ENCODE results near the gene CD99. TPM values are rescaled to one million over a fixed set of nuclear protein-coding genes. Genes with fewer than 3 reads are reported as not detected.

CD99 gene
- total and polyA plus RNA-seq, 2 experiments from 2014 or later: 28.5 to 43.1 TPM

DNA sequence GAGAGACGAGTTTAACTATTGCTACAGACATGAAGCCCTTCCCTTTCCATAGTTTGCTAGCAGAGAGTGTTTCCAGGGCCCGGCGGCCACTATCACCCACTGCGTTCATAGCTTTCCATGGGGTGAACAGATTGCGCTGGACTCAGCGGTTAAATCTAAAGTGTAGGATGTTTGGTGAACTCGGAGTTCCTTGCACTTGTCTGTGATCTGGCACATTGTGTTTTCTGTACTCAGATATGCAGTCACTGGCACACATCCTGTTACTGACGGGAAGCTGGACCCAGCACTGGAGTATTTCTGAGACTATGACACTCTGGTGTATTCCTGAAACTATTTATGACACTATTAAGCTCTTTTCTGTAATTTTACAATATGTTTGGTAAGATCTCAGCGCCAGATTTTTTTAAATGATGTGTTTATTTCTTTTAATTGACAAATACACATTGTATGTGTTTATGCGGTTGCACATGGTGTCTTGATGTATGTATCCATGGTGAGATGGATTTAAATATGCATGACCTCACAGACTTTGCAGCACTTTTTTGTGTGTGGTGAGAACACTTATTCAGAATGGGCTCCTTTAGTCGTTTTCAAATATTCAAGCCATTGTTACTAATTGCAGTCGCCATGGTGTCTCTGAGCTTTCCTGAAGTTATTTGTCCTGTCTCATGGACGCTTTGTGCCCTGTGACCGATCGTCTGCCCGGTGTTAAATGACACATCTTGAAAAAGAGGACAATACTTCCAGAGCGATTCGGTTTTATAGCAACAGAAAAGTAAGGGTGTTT, 14.1 kb downstream of the CD99 start:
- peaks cover 4% of the 10 kb centered on the region; the same call in 2 of the 3 replicates for H3K36me3 Mint-ChIP-seq (ENCODE audit: low read depth)
- DNase-seq (ENCODE audit: low spot score): no peak
- H3K4me2 ChIP-seq: no peak overlapping the region

More for the DNA sequence above, 14.1 kb downstream of the CD99 start:
- peaks cover 30% of the 10 kb centered on the region; the same call in 1 of the 2 replicates for H3K4me1 ChIP-seq (ENCODE audit: insufficient read depth)
- H3K27me3 Mint-ChIP-seq (ENCODE audit: insufficient read depth, low read depth, poor library complexity): peaks cover 13% of the 10 kb centered on the region
- H3K9me3 Mint-ChIP-seq: no peaks in the 10 kb centered on the region
- H3K27me3 ChIP-seq (ENCODE audit: insufficient read depth): no peaks in the 10 kb centered on the region
- no peak overlapping the region for H2AFZ ChIP-seq
- TF ChIP-seq CREB1 (CRISPR knock-in tag; IDR thresholded peaks at IDR 0.05; ENCODE audit: low read depth) (no peak), ZNF114 (CRISPR knock-in tag; IDR thresholded peaks at IDR 0.05) (no peak), EZH2 (IDR thresholded peaks at IDR 0.05; ENCODE audit: low read depth, unreplicated experiment) (no peak), STAT1 (IDR thresholded peaks at IDR 0.05; ENCODE audit: unreplicated experiment) (no peak), JUNB (IDR thresholded peaks at IDR 0.05; ENCODE audit: unreplicated experiment) (no peak), EZH2phosphoT487 (IDR thresholded peaks at IDR 0.05; ENCODE audit: unreplicated experiment) (no peak), NANOG (IDR thresholded peaks at IDR 0.05; ENCODE audit: borderline replicate concordance) (no peak), ZNF331 (CRISPR knock-in tag; IDR thresholded peaks at IDR 0.05; ENCODE audit: low read depth) (no peak), POLR2AphosphoS5 (IDR thresholded peaks at IDR 0.05; ENCODE audit: low read depth) (no peak)
- TF ChIP-seq, protein P1, sequence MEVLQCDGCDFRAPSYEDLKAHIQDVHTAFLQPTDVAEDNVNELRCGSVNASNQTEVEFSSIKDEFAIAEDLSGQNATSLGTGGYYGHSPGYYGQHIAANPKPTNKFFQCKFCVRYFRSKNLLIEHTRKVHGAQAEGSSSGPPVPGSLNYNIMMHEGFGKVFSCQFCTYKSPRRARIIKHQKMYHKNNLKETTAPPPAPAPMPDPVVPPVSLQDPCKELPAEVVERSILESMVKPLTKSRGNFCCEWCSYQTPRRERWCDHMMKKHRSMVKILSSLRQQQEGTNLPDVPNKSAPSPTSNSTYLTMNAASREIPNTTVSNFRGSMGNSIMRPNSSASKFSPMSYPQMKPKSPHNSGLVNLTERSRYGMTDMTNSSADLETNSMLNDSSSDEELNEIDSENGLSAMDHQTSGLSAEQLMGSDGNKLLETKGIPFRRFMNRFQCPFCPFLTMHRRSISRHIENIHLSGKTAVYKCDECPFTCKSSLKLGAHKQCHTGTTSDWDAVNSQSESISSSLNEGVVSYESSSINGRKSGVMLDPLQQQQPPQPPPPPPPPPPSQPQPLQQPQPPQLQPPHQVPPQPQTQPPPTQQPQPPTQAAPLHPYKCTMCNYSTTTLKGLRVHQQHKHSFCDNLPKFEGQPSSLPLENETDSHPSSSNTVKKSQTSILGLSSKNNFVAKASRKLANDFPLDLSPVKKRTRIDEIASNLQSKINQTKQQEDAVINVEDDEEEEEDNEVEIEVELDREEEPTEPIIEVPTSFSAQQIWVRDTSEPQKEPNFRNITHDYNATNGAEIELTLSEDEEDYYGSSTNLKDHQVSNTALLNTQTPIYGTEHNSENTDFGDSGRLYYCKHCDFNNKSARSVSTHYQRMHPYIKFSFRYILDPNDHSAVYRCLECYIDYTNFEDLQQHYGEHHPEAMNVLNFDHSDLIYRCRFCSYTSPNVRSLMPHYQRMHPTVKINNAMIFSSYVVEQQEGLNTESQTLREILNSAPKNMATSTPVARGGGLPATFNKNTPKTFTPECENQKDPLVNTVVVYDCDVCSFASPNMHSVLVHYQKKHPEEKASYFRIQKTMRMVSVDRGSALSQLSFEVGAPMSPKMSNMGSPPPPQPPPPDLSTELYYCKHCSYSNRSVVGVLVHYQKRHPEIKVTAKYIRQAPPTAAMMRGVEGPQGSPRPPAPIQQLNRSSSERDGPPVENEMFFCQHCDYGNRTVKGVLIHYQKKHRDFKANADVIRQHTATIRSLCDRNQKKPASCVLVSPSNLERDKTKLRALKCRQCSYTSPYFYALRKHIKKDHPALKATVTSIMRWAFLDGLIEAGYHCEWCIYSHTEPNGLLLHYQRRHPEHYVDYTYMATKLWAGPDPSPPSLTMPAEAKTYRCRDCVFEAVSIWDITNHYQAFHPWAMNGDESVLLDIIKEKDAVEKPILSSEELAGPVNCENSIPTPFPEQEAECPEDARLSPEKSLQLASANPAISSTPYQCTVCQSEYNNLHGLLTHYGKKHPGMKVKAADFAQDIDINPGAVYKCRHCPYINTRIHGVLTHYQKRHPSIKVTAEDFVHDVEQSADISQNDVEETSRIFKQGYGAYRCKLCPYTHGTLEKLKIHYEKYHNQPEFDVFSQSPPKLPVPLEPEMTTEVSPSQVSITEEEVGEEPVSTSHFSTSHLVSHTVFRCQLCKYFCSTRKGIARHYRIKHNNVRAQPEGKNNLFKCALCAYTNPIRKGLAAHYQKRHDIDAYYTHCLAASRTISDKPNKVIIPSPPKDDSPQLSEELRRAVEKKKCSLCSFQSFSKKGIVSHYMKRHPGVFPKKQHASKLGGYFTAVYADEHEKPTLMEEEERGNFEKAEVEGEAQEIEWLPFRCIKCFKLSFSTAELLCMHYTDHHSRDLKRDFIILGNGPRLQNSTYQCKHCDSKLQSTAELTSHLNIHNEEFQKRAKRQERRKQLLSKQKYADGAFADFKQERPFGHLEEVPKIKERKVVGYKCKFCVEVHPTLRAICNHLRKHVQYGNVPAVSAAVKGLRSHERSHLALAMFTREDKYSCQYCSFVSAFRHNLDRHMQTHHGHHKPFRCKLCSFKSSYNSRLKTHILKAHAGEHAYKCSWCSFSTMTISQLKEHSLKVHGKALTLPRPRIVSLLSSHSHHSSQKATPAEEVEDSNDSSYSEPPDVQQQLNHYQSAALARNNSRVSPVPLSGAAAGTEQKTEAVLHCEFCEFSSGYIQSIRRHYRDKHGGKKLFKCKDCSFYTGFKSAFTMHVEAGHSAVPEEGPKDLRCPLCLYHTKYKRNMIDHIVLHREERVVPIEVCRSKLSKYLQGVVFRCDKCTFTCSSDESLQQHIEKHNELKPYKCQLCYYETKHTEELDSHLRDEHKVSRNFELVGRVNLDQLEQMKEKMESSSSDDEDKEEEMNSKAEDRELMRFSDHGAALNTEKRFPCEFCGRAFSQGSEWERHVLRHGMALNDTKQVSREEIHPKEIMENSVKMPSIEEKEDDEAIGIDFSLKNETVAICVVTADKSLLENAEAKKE (CRISPR knock-in tag; IDR thresholded peaks at IDR 0.05): no peak
- TF ChIP-seq, protein P2, sequence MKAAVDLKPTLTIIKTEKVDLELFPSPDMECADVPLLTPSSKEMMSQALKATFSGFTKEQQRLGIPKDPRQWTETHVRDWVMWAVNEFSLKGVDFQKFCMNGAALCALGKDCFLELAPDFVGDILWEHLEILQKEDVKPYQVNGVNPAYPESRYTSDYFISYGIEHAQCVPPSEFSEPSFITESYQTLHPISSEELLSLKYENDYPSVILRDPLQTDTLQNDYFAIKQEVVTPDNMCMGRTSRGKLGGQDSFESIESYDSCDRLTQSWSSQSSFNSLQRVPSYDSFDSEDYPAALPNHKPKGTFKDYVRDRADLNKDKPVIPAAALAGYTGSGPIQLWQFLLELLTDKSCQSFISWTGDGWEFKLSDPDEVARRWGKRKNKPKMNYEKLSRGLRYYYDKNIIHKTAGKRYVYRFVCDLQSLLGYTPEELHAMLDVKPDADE (IDR thresholded peaks at IDR 0.05): no peak
- TF ChIP-seq, protein P3, sequence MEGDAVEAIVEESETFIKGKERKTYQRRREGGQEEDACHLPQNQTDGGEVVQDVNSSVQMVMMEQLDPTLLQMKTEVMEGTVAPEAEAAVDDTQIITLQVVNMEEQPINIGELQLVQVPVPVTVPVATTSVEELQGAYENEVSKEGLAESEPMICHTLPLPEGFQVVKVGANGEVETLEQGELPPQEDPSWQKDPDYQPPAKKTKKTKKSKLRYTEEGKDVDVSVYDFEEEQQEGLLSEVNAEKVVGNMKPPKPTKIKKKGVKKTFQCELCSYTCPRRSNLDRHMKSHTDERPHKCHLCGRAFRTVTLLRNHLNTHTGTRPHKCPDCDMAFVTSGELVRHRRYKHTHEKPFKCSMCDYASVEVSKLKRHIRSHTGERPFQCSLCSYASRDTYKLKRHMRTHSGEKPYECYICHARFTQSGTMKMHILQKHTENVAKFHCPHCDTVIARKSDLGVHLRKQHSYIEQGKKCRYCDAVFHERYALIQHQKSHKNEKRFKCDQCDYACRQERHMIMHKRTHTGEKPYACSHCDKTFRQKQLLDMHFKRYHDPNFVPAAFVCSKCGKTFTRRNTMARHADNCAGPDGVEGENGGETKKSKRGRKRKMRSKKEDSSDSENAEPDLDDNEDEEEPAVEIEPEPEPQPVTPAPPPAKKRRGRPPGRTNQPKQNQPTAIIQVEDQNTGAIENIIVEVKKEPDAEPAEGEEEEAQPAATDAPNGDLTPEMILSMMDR (conservative IDR thresholded peaks at IDR 0.05; ENCODE audit: low read depth in 2 of 2): no peak
- TF ChIP-seq, protein P4, sequence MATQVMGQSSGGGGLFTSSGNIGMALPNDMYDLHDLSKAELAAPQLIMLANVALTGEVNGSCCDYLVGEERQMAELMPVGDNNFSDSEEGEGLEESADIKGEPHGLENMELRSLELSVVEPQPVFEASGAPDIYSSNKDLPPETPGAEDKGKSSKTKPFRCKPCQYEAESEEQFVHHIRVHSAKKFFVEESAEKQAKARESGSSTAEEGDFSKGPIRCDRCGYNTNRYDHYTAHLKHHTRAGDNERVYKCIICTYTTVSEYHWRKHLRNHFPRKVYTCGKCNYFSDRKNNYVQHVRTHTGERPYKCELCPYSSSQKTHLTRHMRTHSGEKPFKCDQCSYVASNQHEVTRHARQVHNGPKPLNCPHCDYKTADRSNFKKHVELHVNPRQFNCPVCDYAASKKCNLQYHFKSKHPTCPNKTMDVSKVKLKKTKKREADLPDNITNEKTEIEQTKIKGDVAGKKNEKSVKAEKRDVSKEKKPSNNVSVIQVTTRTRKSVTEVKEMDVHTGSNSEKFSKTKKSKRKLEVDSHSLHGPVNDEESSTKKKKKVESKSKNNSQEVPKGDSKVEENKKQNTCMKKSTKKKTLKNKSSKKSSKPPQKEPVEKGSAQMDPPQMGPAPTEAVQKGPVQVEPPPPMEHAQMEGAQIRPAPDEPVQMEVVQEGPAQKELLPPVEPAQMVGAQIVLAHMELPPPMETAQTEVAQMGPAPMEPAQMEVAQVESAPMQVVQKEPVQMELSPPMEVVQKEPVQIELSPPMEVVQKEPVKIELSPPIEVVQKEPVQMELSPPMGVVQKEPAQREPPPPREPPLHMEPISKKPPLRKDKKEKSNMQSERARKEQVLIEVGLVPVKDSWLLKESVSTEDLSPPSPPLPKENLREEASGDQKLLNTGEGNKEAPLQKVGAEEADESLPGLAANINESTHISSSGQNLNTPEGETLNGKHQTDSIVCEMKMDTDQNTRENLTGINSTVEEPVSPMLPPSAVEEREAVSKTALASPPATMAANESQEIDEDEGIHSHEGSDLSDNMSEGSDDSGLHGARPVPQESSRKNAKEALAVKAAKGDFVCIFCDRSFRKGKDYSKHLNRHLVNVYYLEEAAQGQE (IDR thresholded peaks at IDR 0.05; ENCODE audit: unreplicated experiment): no peak
- no peak overlapping the region for H3K27ac Mint-ChIP-seq
- peaks cover 14% of the 10 kb centered on the region for H3F3A ChIP-seq (replicated peaks; ENCODE audit: low read depth)
- H3K79me2 ChIP-seq (replicated peaks; ENCODE audit: insufficient read depth): peaks cover 2% of the 10 kb centered on the region; the same call in 1 of the 2 replicates
- H3K4me1 Mint-ChIP-seq: peaks cover 44% of the 10 kb centered on the region
- H3K27ac ChIP-seq (ENCODE audit: low read depth): no peak overlapping the region
- H3K36me3 ChIP-seq (ENCODE audit: insufficient read depth): no peaks in the 10 kb centered on the region
- peaks cover 3% of the 10 kb centered on the region; the same call in 1 of the 2 replicates for H3K9me2 ChIP-seq (ENCODE audit: insufficient read depth)
- H3K4me3 Mint-ChIP-seq: no peak overlapping the region
- no peak for ATAC-seq
- H4K20me1 ChIP-seq (replicated peaks; ENCODE audit: insufficient read depth): no peaks in the 10 kb centered on the region
- no peak overlapping the region for H3K4me3 ChIP-seq
